ENCODE measurements around the gene C12orf56. TPM values are rescaled to one million over a fixed set of nuclear protein-coding genes. Genes with fewer than 3 reads are reported as not detected.

Gene C12orf56
- total and polyA plus RNA-seq, 9 of the 15 experiments (the other 6 are each of a cell fraction or from before 2014, with no cell fraction given), result 0.40 to 4.8 (median 1.2) TPM

GRCh38 chr12:64404470-64405256 is 14.1 kb upstream of the C12orf56 start (continued):
- TF ChIP-seq GTF2F1 (IDR thresholded peaks at IDR 0.05; ENCODE audit: low read depth, low read length), result 0 out of 2 replicates have a peak, but pooled peaks have one; percentile 26
- peak; percentile 60 for TF ChIP-seq HLTF (IDR thresholded peaks at IDR 0.05)
- TF ChIP-seq NR1H2 (CRISPR knock-in tag; IDR thresholded peaks at IDR 0.05), result peak; percentile 67; the same call in 1 of the 2 replicates
- TF ChIP-seq PTTG1 (tag; IDR thresholded peaks at IDR 0.05; ENCODE audit: low read depth), result no peak
- no peak for TF ChIP-seq RBM15 (IDR thresholded peaks at IDR 0.05; ENCODE audit: insufficient read depth, low read length)
- TF ChIP-seq E2F1 (CRISPR knock-in tag; IDR thresholded peaks at IDR 0.05), result peak; percentile 94
- no peak for TF ChIP-seq IRF2 (CRISPR knock-in tag; IDR thresholded peaks at IDR 0.05)
- no peak for TF ChIP-seq RBM39 (optimal IDR thresholded peaks at IDR 0.05; ENCODE audit: low read depth, low read length)
- no peak for TF ChIP-seq DACH1 (IDR thresholded peaks at IDR 0.05; ENCODE audit: partially characterized antibody)
- TF ChIP-seq TCF7 (IDR thresholded peaks at IDR 0.05; ENCODE audit: borderline replicate concordance), result no peak
- no peak; the same call in 1 of the 2 replicates for TF ChIP-seq RERE (CRISPR knock-in tag; IDR thresholded peaks at IDR 0.05; ENCODE audit: borderline replicate concordance)
- TF ChIP-seq RBM25 (IDR thresholded peaks at IDR 0.05; ENCODE audit: low read depth, low read length, severe bottlenecking), result no peak
- TF ChIP-seq PPARD (CRISPR knock-in tag; IDR thresholded peaks at IDR 0.05), result no peak
- no peak for TF ChIP-seq DLX4 (CRISPR knock-in tag; IDR thresholded peaks at IDR 0.05)
- no peak for TF ChIP-seq PATZ1 (CRISPR knock-in tag; IDR thresholded peaks at IDR 0.05; ENCODE audit: borderline replicate concordance)
- no peak for TF ChIP-seq SAFB2 (IDR thresholded peaks at IDR 0.05; ENCODE audit: borderline replicate concordance, low read depth, low read length, severe bottlenecking)
- no peak for TF ChIP-seq WHSC1 (IDR thresholded peaks at IDR 0.05; ENCODE audit: low read length)
- TF ChIP-seq ZFP30 (CRISPR knock-in tag; IDR thresholded peaks at IDR 0.05; ENCODE audit: borderline replicate concordance), result no peak
- no peak for TF ChIP-seq BACH1 (tag; IDR thresholded peaks at IDR 0.05)

Measured in K562 (cell line).